PFSK-1 (cell line): Measurements from ENCODE around the gene CDC42BPB.

Source experiments
- POLR2AphosphoS5 ChIP-seq: IDR thresholded peaks from 2 replicates; pipeline ENCODE4 v1.6.1; 2012; ENCODE audit warnings: low read depth, mild to moderate bottlenecking, control low read depth, low read length, moderate library complexity
- SIN3A ChIP-seq: IDR thresholded peaks from 2 replicates; pipeline ENCODE4 v1.6.1; 2012; ENCODE audit warnings: mild to moderate bottlenecking, low read length, moderate library complexity, borderline replicate concordance; ENCODE audit not compliant: insufficient read depth
- TAF1 ChIP-seq: IDR thresholded peaks from 2 replicates; pipeline ENCODE4 v1.6.1; 2012; ENCODE audit warnings: low read length, control low read depth, borderline replicate concordance; ENCODE audit not compliant: insufficient read depth

DNA sequence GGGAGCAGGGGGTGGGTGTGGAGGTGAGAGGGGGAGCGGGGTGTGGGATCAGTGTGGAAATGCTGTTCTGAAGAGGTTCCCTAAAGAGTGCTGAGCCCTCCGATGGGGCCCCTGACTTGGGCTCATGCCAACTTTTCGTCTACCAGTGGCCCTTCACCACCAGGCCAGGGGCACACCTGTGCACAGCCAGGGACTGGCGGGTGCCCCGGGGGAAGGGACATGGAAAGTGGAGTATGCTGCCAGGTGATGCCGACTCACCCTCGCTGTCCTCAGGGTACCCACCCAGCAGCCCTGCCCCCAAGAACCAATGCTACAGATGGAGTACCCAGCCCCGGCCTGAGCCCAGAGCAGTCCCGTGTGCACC is 108.7 kb downstream of the CDC42BPB start:
- no peak for TF ChIP-seq POLR2AphosphoS5
- no peak for TF ChIP-seq TAF1
- TF ChIP-seq SIN3A, result no peak
